HG03196 (cell line): ENCODE data around the gene BCKDK.

ENCODE experiments used
- ATAC-seq: cut with Tn5 transposase; IDR thresholded peaks from one replicate; pipeline ENCODE4 v1.9.1; 2021; ENCODE audit not compliant: unreplicated experiment

Gene BCKDK

GRCh38 chr16:31108035-31108793 is at the start of gene BCKDK:
Gene BCKDK, plus strand, starts transcription at chr16:31108386. Its CDS starts 838 bp downstream, at chr16:31109224.
- ATAC-seq, result peak; percentile 81

- ATAC-seq, result no peak
Measured at GRCh38 chr16:31061126-31061812, 46.9 kb upstream of the BCKDK start.

GRCh38 chr16:31061813-31062440 is 46.3 kb upstream of the BCKDK start:
- ATAC-seq, result no peak

- no peak for ATAC-seq
Measured at GRCh38 chr16:31063495-31063842, 44.7 kb upstream of the BCKDK start.

GRCh38 chr16:31063843-31064611 is 44.2 kb upstream of the BCKDK start:
- ATAC-seq, result no peak

GRCh38 chr16:31064882-31065461 is 43.2 kb upstream of the BCKDK start:
- ATAC-seq, result no peak

GRCh38 chr16:31067342-31067741 is 40.8 kb upstream of the BCKDK start:
- ATAC-seq, result no peak

GRCh38 chr16:31071861-31072260 is 36.3 kb upstream of the BCKDK start:
- no peak for ATAC-seq

- peak; percentile 3 for ATAC-seq
Measured at GRCh38 chr16:31072540-31073141, 35.5 kb upstream of the BCKDK start.

GRCh38 chr16:31073142-31073969 is 34.8 kb upstream of the BCKDK start:
- ATAC-seq, result peak; percentile 48

- ATAC-seq, result peak; percentile 72
Measured at GRCh38 chr16:31073970-31074813, 34.0 kb upstream of the BCKDK start, which contains the start of the genes ZNF646 and ZNF668. Gene ZNF646, plus strand, starts transcription at chr16:31074422. Its CDS starts 1,903 bp downstream, at chr16:31076325. Gene ZNF668, minus strand, starts transcription at chr16:31074240. Its CDS starts 9,781 bp downstream, at chr16:31064459.

GRCh38 chr16:31074814-31075183 is 33.4 kb upstream of the BCKDK start:
- no peak for ATAC-seq

- no peak for ATAC-seq
Measured at GRCh38 chr16:31076319-31076718, 31.9 kb upstream of the BCKDK start.

GRCh38 chr16:31077024-31077423 is 31.2 kb upstream of the BCKDK start:
- ATAC-seq, result no peak

GRCh38 chr16:31077592-31078396 is 30.4 kb upstream of the BCKDK start:
- ATAC-seq, result no peak

GRCh38 chr16:31078597-31079341 is 29.4 kb upstream of the BCKDK start:
- no peak for ATAC-seq

- ATAC-seq, result no peak
Measured at GRCh38 chr16:31079342-31079944, 28.7 kb upstream of the BCKDK start.
